Measurements from ENCODE around the gene MAN2A2. TPM values are rescaled to one million over a fixed set of nuclear protein-coding genes. Genes with fewer than 3 reads are reported as not detected.
"Not testable (repeated sequence)": the region's sequence is repeated elsewhere in the genome, so short reads cannot be mapped to it uniquely, and the experiment has no call there.

MAN2A2 gene
- total RNA-seq, 1 donor from 2014 or later = 58.5 TPM

DNA sequence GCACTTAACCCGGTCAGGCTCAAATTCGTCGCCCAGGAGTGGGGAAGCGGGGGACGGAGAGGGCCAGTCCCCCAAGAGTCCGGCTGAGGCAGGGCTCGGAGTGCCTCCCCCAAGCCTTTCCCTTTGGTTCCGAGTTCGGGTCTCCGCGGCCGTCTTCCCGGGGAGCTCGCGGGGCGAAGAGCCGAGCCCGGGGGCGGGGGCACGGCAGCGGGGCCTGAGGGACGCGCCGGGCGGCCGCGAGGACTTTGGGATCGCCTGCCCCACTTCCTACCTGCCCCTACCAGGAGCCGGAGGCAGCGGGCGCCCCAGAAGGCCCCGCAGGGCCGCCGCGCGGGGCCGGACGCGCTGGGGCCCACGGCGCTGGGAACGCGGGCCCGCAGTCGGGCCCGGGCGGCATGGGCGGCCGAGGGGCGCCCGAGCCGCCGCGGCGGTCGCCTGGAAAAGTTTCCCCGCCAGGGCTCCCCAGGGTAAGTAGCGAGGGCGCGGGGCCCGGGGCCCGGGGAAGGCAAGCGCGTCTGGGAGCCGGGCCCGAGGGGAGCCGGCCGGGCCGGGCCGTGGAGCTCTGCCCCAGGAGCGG lies 31.9 kb upstream of the MAN2A2 start:
- no peak for DNase-seq (ENCODE audit: low spot score)

DNA sequence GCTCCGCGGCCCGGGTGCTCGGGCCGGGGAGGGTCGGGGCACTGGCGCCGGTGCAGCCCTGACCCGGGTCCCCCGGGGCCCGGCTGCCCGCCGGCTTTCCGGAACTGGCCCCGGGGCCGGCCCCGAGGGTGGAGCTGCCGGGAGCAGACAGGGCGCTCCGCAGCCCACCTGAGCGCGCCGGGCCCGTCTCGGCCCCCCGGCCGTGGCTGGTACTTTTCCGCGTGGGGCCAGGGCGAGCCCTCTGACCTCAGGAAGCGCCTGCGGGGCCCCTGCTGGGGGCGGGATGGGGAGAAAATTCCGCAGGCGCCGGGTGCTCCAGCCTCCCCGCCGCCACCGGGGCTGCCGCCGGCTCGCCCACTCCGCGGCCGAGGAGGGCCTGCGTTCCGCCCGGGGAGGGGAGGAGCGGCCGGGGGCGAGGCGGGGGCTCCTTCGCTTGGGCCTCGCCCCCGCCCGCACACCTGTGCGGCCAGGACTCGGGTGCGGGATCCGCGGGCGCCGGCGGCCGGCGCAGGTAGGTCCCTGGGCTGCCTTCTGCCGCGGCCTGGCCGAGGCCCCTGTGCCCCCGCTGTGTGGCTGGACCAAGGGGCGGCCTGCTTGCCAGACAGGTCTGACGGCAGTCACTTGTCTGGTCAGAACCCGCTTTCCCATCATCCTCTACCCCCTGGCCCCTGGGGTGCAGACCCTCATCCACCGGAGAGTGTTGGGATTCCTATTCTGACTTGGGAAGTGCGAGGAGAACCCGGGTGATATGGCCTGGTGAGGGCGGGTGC lies 31.2 kb upstream of the MAN2A2 start:
- DNase-seq (ENCODE audit: low spot score) = no peak

DNA sequence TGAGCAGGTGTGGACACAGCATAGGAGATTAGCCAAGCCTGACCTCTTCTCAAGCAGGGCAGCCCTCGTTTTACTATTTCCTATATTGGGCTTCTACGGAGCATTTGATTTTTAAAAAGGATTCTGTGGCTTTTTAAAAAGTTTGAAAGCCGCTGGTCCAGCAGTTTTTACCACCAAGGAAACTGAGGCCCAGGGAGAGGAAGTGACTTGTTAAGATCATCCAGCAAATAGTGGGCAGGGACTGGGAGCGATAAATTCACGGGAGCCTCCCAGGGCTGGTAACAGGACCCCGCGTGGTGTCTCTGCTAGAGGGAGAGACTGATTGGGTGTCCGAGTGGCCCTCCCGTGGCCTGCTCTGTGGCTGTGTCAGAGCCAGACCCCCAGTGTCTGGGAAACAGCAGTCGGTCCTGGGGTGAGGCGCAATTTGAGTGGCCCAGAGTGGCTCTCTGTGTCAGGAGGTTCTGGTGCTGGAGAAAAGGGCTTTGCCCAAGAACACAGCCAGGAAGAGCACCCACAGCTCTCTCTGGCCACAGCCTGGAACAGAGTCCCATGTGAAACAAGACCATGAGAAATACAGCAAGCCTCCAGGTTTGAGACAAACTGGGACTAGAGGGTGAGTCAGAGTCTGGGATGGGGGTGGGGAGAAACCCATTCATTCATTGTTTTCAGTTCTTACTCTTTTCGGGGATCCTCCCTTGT lies 30.5 kb upstream of the MAN2A2 start:
- DNase-seq (ENCODE audit: low spot score) = no peak

DNA sequence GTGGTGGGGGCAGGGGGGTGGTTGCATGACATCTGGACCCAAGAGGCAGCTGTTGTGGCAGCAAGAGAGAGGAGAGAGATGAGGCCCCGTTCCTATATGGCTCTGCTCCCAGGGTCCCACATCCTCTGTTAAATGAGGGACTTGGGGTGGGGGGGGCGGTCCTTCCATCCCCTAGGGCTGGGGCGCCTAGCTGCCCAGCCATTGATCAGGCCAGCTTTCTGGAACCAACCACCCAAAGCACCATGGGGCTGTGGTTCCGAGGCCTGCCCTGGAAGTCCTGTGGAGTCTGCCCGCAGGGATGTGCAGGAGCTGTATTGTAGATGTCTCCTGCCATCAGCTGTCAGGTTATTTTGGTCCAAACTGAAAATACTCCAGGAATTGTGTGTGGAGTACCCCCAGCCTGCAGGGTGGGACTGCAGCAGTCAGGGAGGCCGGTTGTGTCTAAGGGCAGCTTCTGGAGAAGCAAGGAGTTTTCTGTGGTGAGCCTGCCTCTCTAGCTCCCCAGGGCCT lies 29.6 kb upstream of the MAN2A2 start:
- no peak for DNase-seq (ENCODE audit: low spot score)

DNA sequence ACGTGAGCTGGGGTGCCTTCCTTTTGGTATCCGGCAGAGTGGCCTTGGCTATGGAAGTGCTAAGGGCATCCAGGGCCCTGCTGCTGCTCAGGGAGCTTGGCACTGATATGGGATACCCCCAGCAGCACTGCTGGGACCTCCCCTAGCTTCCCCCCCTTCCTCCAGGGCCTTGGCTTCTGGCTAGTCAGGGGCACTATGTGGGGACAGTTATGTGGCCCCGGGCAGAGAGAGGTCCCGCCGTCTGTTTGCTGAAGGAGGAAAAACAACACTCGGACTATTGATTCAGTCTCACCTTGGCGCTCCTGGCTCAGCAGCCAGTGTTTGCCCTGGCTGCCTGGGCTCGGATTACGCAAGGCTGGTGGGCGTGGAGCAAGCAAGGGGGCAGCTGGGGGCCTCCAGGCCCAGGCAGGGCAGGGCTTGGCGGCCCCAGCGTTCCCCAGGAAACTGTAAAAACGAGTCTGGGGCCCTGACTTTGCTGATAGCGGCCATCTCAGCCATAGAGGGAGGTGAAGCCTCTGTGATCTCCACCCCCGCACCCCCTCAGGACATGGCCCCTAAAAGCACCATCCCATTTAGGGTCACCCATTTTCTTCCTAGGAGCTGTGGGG lies 29.0 kb upstream of the MAN2A2 start:
- no peak for DNase-seq (ENCODE audit: low spot score)

DNA sequence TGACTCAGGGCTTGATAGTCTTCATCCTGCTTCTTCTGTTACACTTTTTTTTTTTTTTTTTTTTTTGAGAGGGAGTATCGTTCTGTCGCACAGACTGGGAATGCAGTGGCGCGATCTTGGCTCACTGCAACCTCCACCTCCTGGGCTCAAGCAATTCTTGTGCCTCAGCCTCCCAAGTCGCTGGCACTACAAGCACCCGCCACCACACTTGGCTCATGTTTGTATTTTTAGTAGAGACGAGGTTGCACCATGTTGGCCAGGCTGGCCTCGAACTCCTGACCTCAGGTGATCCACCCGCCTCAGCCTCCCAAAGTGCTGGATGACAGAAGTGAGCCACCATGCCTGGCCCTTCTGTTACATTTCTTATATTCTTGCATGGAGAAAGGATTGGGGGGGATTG lies 28.1 kb upstream of the MAN2A2 start:
- DNase-seq (ENCODE audit: low spot score) = not testable (repeated sequence)

DNA sequence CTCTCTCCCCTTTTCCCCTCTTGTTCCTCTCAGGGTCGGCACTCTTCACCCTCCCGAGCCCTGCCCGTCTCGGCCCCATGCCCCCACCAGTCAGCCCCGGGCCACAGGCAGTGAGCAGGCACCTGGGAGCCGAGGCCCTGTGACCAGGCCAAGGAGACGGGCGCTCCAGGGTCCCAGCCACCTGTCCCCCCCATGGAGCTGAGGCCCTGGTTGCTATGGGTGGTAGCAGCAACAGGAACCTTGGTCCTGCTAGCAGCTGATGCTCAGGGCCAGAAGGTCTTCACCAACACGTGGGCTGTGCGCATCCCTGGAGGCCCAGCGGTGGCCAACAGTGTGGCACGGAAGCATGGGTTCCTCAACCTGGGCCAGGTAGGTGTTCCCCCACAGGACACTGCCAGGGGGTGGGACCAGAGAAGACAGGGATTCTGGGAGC lies 27.5 kb upstream of the MAN2A2 start:
- no peak for DNase-seq (ENCODE audit: low spot score)

DNA sequence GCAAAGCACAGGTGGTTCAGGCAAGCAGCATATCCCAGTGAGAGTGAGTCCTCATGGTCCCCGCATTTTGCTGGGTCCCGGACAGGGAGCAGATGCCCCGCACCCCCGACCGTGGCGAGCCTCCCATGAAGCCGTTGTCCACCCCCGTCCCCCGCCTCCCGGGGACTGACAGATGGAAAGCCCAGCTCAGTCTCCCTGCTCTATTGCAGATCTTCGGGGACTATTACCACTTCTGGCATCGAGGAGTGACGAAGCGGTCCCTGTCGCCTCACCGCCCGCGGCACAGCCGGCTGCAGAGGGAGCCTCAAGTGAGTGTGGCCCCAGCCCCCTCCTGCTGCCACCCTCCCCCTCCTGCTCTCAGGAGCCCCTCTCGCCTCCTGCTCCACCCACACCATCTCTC lies 27.1 kb upstream of the MAN2A2 start:
- DNase-seq (ENCODE audit: low spot score) = no peak

DNA sequence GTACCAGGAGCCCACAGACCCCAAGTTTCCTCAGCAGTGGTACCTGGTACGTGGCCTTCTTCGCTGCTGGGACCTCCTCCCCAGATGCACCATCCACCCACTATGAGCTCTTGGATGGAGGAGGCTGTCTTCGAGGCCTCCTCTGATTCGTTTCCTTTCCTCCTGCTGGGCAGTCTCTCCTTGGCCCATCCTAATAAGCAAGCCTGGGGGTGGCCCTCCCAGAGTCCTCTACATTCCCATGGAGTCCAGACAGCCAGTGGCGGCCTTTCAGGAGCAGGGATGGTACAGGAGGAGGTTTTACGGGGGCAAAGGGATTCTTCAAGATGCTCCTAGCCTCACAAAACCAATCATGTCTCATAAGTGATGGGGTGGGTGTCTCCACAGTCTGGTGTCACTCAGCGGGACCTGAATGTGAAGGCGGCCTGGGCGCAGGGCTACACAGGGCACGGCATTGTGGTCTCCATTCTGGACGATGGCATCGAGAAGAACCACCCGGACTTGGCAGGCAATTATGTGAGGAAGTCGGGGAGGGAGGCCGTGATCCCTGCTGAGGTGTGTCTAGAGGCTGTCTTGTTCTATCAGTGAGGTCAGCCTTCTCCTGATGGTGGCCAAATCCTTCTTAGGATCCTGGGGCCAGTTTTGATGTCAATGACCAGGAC lies 26.5 kb upstream of the MAN2A2 start:
- DNase-seq (ENCODE audit: low spot score) = no peak

DNA sequence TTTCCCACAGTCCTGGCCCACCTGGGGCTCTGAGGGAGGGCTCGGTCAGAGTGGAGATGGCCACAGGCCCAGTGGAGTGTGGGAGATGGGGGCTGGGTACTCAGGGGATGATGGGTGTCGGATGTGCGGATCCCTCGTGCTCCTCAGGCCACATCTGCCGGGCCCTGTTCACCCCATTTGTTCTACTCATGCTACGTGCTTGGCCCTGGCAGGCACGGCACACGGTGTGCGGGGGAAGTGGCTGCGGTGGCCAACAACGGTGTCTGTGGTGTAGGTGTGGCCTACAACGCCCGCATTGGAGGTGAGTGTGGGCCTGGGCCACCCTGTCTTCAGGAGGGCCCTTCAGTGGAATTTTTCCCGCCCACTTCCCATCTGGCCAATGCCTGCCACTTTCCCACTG lies 25.8 kb upstream of the MAN2A2 start:
- DNase-seq (ENCODE audit: low spot score) = no peak

DNA sequence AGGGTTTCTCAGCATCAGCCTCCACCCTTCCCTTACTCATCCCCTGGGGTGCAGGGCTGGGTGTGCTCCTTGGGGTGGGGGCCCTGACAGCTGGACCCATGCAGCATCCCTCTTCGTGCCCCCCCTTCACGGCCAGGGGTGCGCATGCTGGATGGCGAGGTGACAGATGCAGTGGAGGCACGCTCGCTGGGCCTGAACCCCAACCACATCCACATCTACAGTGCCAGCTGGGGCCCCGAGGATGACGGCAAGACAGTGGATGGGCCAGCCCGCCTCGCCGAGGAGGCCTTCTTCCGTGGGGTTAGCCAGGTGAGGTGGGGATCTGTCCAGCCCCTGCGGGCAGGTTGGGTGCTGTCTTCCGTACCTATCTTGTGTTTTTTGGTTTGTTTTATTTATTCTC lies 25.1 kb upstream of the MAN2A2 start:
- DNase-seq (ENCODE audit: low spot score) = no peak

DNA sequence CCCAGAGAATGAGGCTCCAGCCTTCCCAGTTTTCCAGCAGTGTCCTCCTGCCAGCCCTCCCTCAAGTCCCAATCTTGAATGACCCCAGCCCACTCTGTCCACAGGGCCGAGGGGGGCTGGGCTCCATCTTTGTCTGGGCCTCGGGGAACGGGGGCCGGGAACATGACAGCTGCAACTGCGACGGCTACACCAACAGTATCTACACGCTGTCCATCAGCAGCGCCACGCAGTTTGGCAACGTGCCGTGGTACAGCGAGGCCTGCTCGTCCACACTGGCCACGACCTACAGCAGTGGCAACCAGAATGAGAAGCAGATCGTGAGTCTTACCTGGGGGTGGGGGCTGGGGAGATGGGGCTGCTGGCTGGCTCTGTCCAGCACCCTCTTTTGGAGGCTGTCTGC lies 24.4 kb upstream of the MAN2A2 start:
- DNase-seq (ENCODE audit: low spot score) = no peak

DNA sequence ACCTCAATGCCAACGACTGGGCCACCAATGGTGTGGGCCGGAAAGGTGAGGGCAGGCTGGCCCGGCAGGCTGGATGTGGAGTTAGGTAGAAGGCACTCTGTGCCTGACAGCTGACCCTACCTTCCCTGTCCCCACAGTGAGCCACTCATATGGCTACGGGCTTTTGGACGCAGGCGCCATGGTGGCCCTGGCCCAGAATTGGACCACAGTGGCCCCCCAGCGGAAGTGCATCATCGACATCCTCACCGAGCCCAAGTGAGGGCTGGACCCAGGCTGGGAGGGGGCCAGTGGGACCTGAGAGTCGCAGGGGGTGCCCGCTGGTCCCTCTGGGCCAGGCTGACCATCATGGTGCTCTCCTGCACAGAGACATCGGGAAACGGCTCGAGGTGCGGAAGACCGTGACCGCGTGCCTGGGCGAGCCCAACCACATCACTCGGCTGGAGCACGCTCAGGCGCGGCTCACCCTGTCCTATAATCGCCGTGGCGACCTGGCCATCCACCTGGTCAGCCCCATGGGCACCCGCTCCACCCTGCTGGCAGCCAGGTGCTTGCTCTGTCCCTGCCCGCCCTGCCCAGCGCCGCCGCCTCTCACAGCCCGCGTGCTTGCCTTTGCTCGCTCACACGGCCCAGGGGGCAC lies 23.3 kb upstream of the MAN2A2 start:
- no peak for DNase-seq (ENCODE audit: low spot score)

DNA sequence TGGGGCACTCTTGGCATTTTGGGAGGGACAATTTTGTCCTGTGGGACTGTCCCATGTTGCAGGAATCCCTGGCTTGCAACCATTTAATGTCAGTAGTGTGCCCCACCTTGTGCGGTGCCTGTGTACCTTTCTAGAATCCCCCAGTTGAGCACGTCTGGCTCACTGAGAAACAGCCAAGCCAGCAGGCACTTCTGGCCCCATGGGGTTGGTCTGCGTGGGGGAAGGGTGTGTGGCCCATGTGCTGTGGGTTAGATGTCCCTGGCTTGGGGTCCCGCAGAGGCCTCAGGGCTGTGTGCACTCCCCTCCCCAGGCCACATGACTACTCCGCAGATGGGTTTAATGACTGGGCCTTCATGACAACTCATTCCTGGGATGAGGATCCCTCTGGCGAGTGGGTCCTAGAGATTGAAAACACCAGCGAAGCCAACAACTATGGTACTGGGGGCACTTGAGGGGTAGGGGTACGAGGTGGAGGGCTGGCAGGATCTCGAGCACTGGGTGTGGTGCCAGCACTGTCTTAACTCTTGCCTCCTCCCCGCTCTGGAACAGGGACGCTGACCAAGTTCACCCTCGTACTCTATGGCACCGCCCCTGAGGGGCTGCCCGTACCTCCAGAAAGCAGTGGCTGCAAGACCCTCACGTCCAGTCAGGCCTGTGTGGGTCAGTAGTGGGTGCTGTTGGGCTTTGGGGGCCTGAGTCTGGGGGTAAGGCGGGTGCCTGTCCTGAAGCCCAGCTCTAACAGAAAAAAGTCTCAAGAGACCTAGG lies 22.5 kb upstream of the MAN2A2 start:
- no peak for DNase-seq (ENCODE audit: low spot score)

DNA sequence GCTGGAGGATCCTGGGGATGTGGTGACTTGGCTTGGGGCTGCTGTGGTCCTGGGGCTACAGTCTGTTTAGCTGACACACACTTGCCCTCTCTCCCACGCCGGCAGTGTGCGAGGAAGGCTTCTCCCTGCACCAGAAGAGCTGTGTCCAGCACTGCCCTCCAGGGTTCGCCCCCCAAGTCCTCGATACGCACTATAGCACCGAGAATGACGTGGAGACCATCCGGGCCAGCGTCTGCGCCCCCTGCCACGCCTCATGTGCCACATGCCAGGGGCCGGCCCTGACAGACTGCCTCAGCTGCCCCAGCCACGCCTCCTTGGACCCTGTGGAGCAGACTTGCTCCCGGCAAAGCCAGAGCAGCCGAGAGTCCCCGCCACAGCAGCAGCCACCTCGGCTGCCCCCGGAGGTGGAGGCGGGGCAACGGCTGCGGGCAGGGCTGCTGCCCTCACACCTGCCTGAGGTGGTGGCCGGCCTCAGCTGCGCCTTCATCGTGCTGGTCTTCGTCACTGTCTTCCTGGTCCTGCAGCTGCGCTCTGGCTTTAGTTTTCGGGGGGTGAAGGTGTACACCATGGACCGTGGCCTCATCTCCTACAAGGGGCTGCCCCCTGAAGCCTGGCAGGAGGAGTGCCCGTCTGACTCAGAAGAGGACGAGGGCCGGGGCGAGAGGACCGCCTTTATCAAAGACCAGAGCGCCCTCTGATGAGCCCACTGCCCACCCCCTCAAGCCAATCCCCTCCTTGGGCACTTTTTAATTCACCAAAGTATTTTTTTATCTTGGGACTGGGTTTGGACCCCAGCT lies 21.7 kb upstream of the MAN2A2 start:
- DNase-seq (ENCODE audit: low spot score) = no peak

DNA sequence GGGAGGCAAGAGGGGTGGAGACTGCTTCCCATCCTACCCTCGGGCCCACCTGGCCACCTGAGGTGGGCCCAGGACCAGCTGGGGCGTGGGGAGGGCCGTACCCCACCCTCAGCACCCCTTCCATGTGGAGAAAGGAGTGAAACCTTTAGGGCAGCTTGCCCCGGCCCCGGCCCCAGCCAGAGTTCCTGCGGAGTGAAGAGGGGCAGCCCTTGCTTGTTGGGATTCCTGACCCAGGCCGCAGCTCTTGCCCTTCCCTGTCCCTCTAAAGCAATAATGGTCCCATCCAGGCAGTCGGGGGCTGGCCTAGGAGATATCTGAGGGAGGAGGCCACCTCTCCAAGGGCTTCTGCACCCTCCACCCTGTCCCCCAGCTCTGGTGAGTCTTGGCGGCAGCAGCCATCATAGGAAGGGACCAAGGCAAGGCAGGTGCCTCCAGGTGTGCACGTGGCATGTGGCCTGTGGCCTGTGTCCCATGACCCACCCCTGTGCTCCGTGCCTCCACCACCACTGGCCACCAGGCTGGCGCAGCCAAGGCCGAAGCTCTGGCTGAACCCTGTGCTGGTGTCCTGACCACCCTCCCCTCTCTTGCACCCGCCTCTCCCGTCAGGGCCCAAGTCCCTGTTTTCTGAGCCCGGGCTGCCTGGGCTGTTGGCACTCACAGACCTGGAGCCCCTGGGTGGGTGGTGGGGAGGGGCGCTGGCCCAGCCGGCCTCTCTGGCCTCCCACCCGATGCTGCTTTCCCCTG lies 21.0 kb upstream of the MAN2A2 start:
- DNase-seq (ENCODE audit: low spot score) = peak; percentile 46

DNA sequence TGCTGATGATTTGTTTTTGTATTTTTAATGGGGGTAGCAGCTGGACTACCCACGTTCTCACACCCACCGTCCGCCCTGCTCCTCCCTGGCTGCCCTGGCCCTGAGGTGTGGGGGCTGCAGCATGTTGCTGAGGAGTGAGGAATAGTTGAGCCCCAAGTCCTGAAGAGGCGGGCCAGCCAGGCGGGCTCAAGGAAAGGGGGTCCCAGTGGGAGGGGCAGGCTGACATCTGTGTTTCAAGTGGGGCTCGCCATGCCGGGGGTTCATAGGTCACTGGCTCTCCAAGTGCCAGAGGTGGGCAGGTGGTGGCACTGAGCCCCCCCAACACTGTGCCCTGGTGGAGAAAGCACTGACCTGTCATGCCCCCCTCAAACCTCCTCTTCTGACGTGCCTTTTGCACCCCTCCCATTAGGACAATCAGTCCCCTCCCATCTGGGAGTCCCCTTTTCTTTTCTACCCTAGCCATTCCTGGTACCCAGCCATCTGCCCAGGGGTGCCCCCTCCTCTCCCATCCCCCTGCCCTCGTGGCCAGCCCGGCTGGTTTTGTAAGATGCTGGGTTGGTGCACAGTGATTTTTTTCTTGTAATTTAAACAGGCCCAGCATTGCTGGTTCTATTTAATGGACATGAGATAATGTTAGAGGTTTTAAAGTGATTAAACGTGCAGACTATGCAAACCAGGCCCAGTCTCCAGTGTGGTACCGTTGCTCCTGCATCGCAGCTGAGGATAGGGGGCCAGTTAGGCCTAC lies 20.1 kb upstream of the MAN2A2 start:
- DNase-seq (ENCODE audit: low spot score) = no peak

DNA sequence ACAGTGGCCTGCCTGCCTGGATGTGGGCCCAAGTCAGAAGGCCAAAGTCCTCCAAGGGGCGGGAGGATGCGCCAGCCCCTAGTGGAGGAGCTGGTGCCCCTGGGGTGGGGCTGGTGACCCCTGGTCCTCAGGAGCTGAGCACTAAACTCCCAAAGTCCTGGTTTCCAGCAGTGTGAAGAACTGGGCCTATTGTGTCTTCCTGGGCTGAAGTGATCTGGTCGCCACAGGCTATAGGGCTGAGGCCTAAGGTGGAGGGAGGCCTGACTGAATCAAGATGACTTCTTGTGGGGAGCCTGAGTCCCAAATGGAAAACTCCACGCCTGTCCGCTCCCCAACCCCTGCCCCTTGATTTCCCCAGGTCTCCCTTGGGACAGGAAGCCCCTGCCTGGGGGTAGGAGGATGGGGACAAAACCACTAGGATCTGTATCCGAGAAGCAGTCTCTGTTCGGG lies 19.6 kb upstream of the MAN2A2 start:
- peak; percentile 48 for DNase-seq (ENCODE audit: low spot score)
